ENCODE results near the gene HTR4. TPM values are rescaled to one million over a fixed set of nuclear protein-coding genes. Genes with fewer than 3 reads are reported as not detected.

Gene HTR4
- total RNA-seq: not detected

GRCh38 chr5:148653836-148654781 is at the start of gene HTR4:
TSS of gene HTR4 (minus strand) at chr5:148654527. CDS start at chr5:148637014, 17,513 bp downstream.
- ChIA-PET CTCF (no interaction called here), POLR2A (no interaction called here)
- peaks cover 51% of the 10 kb centered on the region for H3K27me3 Mint-ChIP-seq
- no peak within 1 kb of the TSS for H3K4me3 Mint-ChIP-seq
- no peak for ATAC-seq
- H3K27ac Mint-ChIP-seq: no peak within 1 kb of the TSS
- intact Hi-C loops (cut with micrococcal nuclease): no loop called here
- H3K36me3 Mint-ChIP-seq (ENCODE audit: low read depth): no peaks in the 10 kb centered on the region
- H3K9me3 Mint-ChIP-seq: no peaks in the 10 kb centered on the region
- H3K4me1 Mint-ChIP-seq (ENCODE audit: low read depth): no peaks in the 10 kb centered on the region
- TF ChIP-seq CTCF (IDR thresholded peaks at IDR 0.05): no peak
- DNase-seq: no peak

GRCh38 chr5:148702019-148702596 is 47.8 kb upstream of the HTR4 start:
- peaks cover 4% of the 10 kb centered on the region for H3K36me3 Mint-ChIP-seq (ENCODE audit: low read depth)
- no peak overlapping the region for H3K4me3 Mint-ChIP-seq
- CTCF ChIA-PET: interaction anchor here (0.6 to 2.7 kb wide), 2 partner anchors 29 to 31 kb away, joined by 3 to 11 read pairs; no protein-coding TSS in a partner anchor
- H3K27ac Mint-ChIP-seq: no peak overlapping the region
- DNase-seq (no peak), ATAC-seq (no peak)
- TF ChIP-seq CTCF (IDR thresholded peaks at IDR 0.05): no peak
- peaks cover 13% of the 10 kb centered on the region for H3K9me3 Mint-ChIP-seq
- intact Hi-C loops (cut with micrococcal nuclease): no loop called here
- peaks cover 36% of the 10 kb centered on the region for H3K27me3 Mint-ChIP-seq
- POLR2A ChIA-PET: interaction anchor here (0.6 kb wide), 1 partner anchor 1117 kb away, joined by 3 read pairs; no protein-coding TSS in a partner anchor
- peaks cover 9% of the 10 kb centered on the region for H3K4me1 Mint-ChIP-seq (ENCODE audit: low read depth)

GRCh38 chr5:148699028-148699427 is 44.7 kb upstream of the HTR4 start:
- Mint-ChIP-seq H3K4me3 (no peak overlapping the region), H3K27me3 (peaks cover 36% of the 10 kb centered on the region), H3K27ac (no peak overlapping the region), H3K36me3 (ENCODE audit: low read depth) (peaks cover 4% of the 10 kb centered on the region), H3K9me3 (peaks cover 13% of the 10 kb centered on the region), H3K4me1 (ENCODE audit: low read depth) (peaks cover 4% of the 10 kb centered on the region)
- TF ChIP-seq CTCF (IDR thresholded peaks at IDR 0.05): no peak
- CTCF ChIA-PET: interaction anchor here (1.0 kb wide), 1 partner anchor 32 kb away, joined by 3 read pairs; no protein-coding TSS in a partner anchor
- ATAC-seq: no peak
- intact Hi-C loops (cut with micrococcal nuclease): no loop called here
- POLR2A ChIA-PET: no interaction called here
- DNase-seq: no peak

GRCh38 chr5:148697809-148698196 is 43.5 kb upstream of the HTR4 start:
- CTCF ChIA-PET: interaction anchor here (2.5 kb wide), 1 partner anchor 33 kb away, joined by 10 read pairs; no protein-coding TSS in a partner anchor
- H3K36me3 Mint-ChIP-seq (ENCODE audit: low read depth): peaks cover 4% of the 10 kb centered on the region
- POLR2A ChIA-PET: no interaction called here
- intact Hi-C loops (cut with micrococcal nuclease): no loop called here
- H3K4me1 Mint-ChIP-seq (ENCODE audit: low read depth): peaks cover 4% of the 10 kb centered on the region
- H3K9me3 Mint-ChIP-seq: peaks cover 9% of the 10 kb centered on the region
- ATAC-seq (no peak), DNase-seq (no peak)
- H3K27ac Mint-ChIP-seq: no peak overlapping the region
- H3K27me3 Mint-ChIP-seq: peaks cover 28% of the 10 kb centered on the region
- no peak overlapping the region for H3K4me3 Mint-ChIP-seq
- TF ChIP-seq CTCF (IDR thresholded peaks at IDR 0.05): no peak

Data from activated CD8-positive, alpha-beta T cell treated with anti-CD3 and anti-CD28 coated beads for 36 hours (primary cell).